Astrocyte (in vitro differentiated cells and primary cell): ENCODE results near the gene CHST15. TPM values are rescaled to one million over a fixed set of nuclear protein-coding genes. Genes with fewer than 3 reads are reported as not detected.

Experiments used
- DNase-seq: peaks from one replicate; pipeline ENCODE4 v3.0.0-alpha.2; 2010; ENCODE audit warnings: low read depth
- FAIRE-seq: peaks from 2 replicates; lab custom pipeline; 2011; peaks lifted over from hg19 to GRCh38; lab: Jason Lieb, UNC
- H2AFZ ChIP-seq: 2 replicates; pipeline ENCODE4 v1.6.0; 2012; ENCODE audit warnings: low read depth, low read length, inconsistent platforms
- H3K27ac ChIP-seq: 2 replicates; pipeline ENCODE4 v1.5.1; 2011; ENCODE audit warnings: low read depth, low read length, inconsistent platforms
- H3K27me3 ChIP-seq: 2 replicates; pipeline ENCODE4 v1.6.0; 2011; ENCODE audit warnings: low read length, inconsistent platforms; ENCODE audit not compliant: insufficient read depth
- H3K36me3 ChIP-seq: 2 replicates; pipeline ENCODE4 v1.5.1; 2011; ENCODE audit warnings: low read length, inconsistent platforms; ENCODE audit not compliant: insufficient read depth
- H3K4me1 ChIP-seq: 2 replicates; pipeline ENCODE4 v1.5.1; 2011; ENCODE audit warnings: low read length, inconsistent platforms; ENCODE audit not compliant: insufficient read depth
- H3K4me2 ChIP-seq: 2 replicates; pipeline ENCODE4 v1.6.0; 2012; ENCODE audit warnings: low read length, inconsistent platforms
- H3K4me3 ChIP-seq: 2 replicates; pipeline ENCODE4 v1.5.1; 2011; ENCODE audit warnings: low read depth, mild to moderate bottlenecking, low read length, inconsistent platforms; ENCODE audit not compliant: insufficient read depth
- H3K79me2 ChIP-seq: 2 replicates; pipeline ENCODE4 v1.6.0; 2012; ENCODE audit warnings: mild to moderate bottlenecking, low read length, inconsistent platforms; ENCODE audit not compliant: insufficient read depth
- H3K9ac ChIP-seq: 2 replicates; pipeline ENCODE4 v1.6.0; 2012; ENCODE audit warnings: mild to moderate bottlenecking, low read length, inconsistent platforms
- H3K9me3 ChIP-seq: 2 replicates; pipeline ENCODE4 v1.5.1; 2012; ENCODE audit warnings: low read depth, mild to moderate bottlenecking, low read length, inconsistent platforms; ENCODE audit not compliant: insufficient read depth
- H4K20me1 ChIP-seq: 2 replicates; pipeline ENCODE4 v1.6.0; 2012; ENCODE audit warnings: low read length, inconsistent platforms; ENCODE audit not compliant: insufficient read depth
- H3K27ac Mint-ChIP-seq: one replicate; pipeline ENCODE4 v1.8.0; 2021; ENCODE audit warnings: mild to moderate bottlenecking, mixed read lengths; ENCODE audit not compliant: unreplicated experiment
- H3K27me3 Mint-ChIP-seq: one replicate; pipeline ENCODE4 v1.8.0; 2021; ENCODE audit warnings: low read depth, mixed read lengths; ENCODE audit not compliant: unreplicated experiment
- H3K36me3 Mint-ChIP-seq: one replicate; pipeline ENCODE4 v1.8.0; 2021; ENCODE audit warnings: low read depth, mixed read lengths; ENCODE audit not compliant: unreplicated experiment
- H3K4me1 Mint-ChIP-seq: one replicate; pipeline ENCODE4 v1.8.0; 2021; ENCODE audit warnings: low read depth, mixed read lengths; ENCODE audit not compliant: unreplicated experiment
- H3K4me3 Mint-ChIP-seq: one replicate; pipeline ENCODE4 v1.8.0; 2021; ENCODE audit warnings: mild to moderate bottlenecking, moderate library complexity, mixed read lengths; ENCODE audit not compliant: unreplicated experiment
- H3K9me3 Mint-ChIP-seq: one replicate; pipeline ENCODE4 v1.8.0; 2021; ENCODE audit warnings: mild to moderate bottlenecking, mixed read lengths; ENCODE audit not compliant: unreplicated experiment
- EZH2 ChIP-seq: IDR thresholded peaks from 2 replicates; pipeline ENCODE4 v1.6.1; 2012; ENCODE audit warnings: mild to moderate bottlenecking, low read length, inconsistent platforms; ENCODE audit not compliant: insufficient read depth
- total RNA-seq: library from RNA; stranded (reverse); gene quantifications from 2 replicates; pipeline ENCODE4 v1.2.1, GENCODE V29; 2021
- TF ChIP-seq, protein P1 (sequence below): IDR thresholded peaks from 2 replicates; pipeline ENCODE4 v1.5.1; 2011; ENCODE audit warnings: low read depth, mild to moderate bottlenecking, inconsistent platforms, low read length, moderate library complexity; ENCODE audit not compliant: insufficient read depth

CHST15 gene
- total RNA-seq, 1 donor from 2014 or later: 20.6 TPM

DNA sequence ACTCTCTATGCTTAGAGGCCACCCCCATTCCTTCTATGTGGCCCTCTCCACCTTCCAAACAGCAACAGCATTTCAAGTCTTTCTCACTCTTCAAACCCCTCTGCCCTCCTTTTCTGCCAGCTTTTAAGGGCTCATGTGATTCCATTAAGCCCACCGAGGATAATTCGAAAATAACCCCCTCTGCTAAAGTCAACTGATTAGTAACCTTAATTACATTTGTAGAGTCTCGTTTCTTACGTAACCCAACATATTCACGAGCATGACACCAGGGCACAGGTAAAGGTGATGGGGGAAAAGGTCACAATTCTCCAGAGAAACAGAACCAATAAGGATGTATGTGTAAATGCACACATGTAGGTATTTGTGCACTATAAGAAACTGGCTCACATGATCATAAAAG, 6.7 kb upstream of the CHST15 start:
- FAIRE-seq: no peak
- Mint-ChIP-seq H3K9me3 (peaks cover 20% of the 10 kb centered on the region), H3K4me3 (no peak overlapping the region), H3K27ac (no peak overlapping the region), H3K36me3 (peaks cover 2% of the 10 kb centered on the region), H3K4me1 (peaks cover 3% of the 10 kb centered on the region), H3K27me3 (peaks cover 52% of the 10 kb centered on the region)
- no peak for DNase-seq
- H3K9me3 ChIP-seq: no peaks in the 10 kb centered on the region
- no peak overlapping the region for H3K4me3 ChIP-seq
- TF ChIP-seq, protein P1, sequence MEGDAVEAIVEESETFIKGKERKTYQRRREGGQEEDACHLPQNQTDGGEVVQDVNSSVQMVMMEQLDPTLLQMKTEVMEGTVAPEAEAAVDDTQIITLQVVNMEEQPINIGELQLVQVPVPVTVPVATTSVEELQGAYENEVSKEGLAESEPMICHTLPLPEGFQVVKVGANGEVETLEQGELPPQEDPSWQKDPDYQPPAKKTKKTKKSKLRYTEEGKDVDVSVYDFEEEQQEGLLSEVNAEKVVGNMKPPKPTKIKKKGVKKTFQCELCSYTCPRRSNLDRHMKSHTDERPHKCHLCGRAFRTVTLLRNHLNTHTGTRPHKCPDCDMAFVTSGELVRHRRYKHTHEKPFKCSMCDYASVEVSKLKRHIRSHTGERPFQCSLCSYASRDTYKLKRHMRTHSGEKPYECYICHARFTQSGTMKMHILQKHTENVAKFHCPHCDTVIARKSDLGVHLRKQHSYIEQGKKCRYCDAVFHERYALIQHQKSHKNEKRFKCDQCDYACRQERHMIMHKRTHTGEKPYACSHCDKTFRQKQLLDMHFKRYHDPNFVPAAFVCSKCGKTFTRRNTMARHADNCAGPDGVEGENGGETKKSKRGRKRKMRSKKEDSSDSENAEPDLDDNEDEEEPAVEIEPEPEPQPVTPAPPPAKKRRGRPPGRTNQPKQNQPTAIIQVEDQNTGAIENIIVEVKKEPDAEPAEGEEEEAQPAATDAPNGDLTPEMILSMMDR: no peak
- no peak for TF ChIP-seq EZH2
- no peaks in the 10 kb centered on the region for H3K36me3 ChIP-seq
- H3K27me3 ChIP-seq: peaks cover 34% of the 10 kb centered on the region
- H3K4me1 ChIP-seq: no peaks in the 10 kb centered on the region
- no peak overlapping the region for H2AFZ ChIP-seq
- H3K27ac ChIP-seq: no peak overlapping the region
- H3K79me2 ChIP-seq: no peaks in the 10 kb centered on the region
- H3K9ac ChIP-seq: no peak overlapping the region
- H4K20me1 ChIP-seq: no peaks in the 10 kb centered on the region
- no peak overlapping the region for H3K4me2 ChIP-seq

DNA sequence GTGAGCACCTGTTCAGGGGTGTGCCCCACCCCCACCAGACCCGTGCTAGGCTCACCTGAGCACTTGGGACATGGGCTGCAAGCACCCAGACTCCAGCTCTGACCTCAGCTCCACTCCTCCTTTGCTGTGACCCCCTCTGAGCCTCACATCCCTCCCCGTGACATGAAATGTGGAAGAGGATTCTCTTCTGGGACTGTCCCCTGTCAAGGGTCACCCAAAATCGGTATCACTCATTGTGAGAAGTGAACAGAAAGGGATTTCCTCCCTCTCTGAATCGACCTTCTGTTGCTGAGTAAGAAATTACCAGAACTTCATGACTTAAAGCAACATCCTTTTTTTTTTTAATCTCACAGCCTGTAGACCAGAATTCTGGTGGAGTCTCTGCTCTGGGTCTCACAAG, 6.2 kb upstream of the CHST15 start:
- Histone ChIP-seq H3K27me3 (peaks cover 35% of the 10 kb centered on the region), H3K4me2 (no peak overlapping the region), H2AFZ (no peak overlapping the region), H3K9me3 (no peaks in the 10 kb centered on the region), H3K27ac (no peak overlapping the region), H4K20me1 (no peaks in the 10 kb centered on the region), H3K79me2 (no peaks in the 10 kb centered on the region), H3K4me3 (no peak overlapping the region), H3K4me1 (no peaks in the 10 kb centered on the region), H3K36me3 (no peaks in the 10 kb centered on the region), H3K9ac (no peak overlapping the region)
- DNase-seq (no peak), FAIRE-seq (no peak)
- peaks cover 3% of the 10 kb centered on the region for H3K4me1 Mint-ChIP-seq
- H3K4me3 Mint-ChIP-seq: no peak overlapping the region
- H3K36me3 Mint-ChIP-seq: peaks cover 2% of the 10 kb centered on the region
- H3K27ac Mint-ChIP-seq: no peak overlapping the region
- H3K27me3 Mint-ChIP-seq: peaks cover 48% of the 10 kb centered on the region
- TF ChIP-seq EZH2: no peak
- TF ChIP-seq, protein P1: no peak
- peaks cover 20% of the 10 kb centered on the region for H3K9me3 Mint-ChIP-seq

DNA sequence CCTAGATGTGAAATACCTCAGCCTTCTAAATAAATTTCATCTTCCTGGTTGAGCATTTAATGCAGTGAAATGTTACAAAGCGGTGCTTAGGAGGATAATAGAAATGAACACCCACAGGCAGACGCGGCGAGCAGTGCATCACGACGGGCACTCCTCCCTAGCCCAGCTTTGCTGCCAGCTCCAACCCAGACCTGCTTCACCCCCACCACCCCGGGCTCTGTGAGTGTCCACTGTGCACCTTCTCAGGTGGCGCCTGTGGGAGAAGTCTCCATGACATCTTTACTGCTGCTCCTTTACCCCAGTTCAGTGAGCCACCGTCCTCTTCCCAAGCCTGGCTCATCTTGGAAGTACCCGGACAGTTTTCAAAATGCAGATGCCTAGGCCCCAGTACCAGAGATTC, 5.2 kb upstream of the CHST15 start:
- Mint-ChIP-seq H3K4me1 (peaks cover 3% of the 10 kb centered on the region), H3K36me3 (peaks cover 2% of the 10 kb centered on the region), H3K27me3 (peaks cover 40% of the 10 kb centered on the region), H3K27ac (no peak overlapping the region), H3K9me3 (peaks cover 20% of the 10 kb centered on the region), H3K4me3 (no peak overlapping the region)
- H3K27ac ChIP-seq: no peak overlapping the region
- no peak overlapping the region for H3K9ac ChIP-seq
- FAIRE-seq: no peak
- no peak overlapping the region for H2AFZ ChIP-seq
- peaks cover 34% of the 10 kb centered on the region for H3K27me3 ChIP-seq
- H3K36me3 ChIP-seq: no peaks in the 10 kb centered on the region
- H3K4me3 ChIP-seq: no peak overlapping the region
- H3K9me3 ChIP-seq: no peaks in the 10 kb centered on the region
- H3K79me2 ChIP-seq: no peaks in the 10 kb centered on the region
- peaks cover 3% of the 10 kb centered on the region for H3K4me1 ChIP-seq
- no peak overlapping the region for H3K4me2 ChIP-seq
- TF ChIP-seq, protein P1: no peak
- no peak for TF ChIP-seq EZH2
- no peak for DNase-seq
- no peaks in the 10 kb centered on the region for H4K20me1 ChIP-seq
